COR-L47 (cell line): ENCODE results near the gene HEBP1.
"Not testable (repeated sequence)": the region's sequence is repeated elsewhere in the genome, so short reads cannot be mapped to it uniquely, and the experiment has no call there.

ENCODE experiments used
- DNase-seq: peaks from one replicate; lab custom pipeline; 2025; lab: John Stamatoyannopoulos, UW

The HEBP1 gene, protein sequence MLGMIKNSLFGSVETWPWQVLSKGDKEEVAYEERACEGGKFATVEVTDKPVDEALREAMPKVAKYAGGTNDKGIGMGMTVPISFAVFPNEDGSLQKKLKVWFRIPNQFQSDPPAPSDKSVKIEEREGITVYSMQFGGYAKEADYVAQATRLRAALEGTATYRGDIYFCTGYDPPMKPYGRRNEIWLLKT

DNA sequence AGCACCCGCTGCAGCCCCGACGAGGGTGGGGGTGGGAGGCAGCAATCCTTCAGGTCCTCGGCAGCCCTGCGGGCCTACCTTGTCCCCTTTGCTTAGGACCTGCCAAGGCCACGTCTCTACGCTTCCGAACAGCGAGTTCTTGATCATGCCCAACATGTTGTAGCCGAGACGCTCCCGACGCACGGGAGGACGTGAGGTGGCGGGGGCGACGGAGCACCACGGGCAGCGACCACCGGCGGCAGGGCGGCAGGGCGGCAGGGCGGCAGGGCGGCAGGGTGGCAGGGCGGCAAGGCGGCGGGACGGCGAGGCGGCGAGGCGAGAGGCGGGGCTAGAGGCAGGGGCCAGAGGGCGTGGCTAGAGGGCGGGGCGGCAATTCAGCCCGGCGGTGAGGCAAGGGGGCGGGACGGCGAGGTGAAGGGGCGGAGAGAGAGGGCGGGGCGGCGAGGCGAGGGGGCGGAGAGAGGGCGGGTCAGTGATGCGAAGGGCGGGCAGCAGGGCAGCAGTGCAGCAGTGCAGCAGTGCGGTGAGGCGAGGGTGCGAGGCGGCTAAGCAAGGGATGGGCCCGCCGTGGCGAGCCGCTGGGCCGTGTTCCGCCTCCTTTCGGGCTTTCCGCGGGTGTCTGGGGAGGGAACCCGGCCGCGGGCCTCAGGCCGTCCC lies at the start of gene HEBP1:
HEBP1 (minus strand) TSS at position 307 of the 657 bp plus-strand sequence; CDS start at position 156, 151 bp downstream.
- peak; percentile 38 for DNase-seq

DNA sequence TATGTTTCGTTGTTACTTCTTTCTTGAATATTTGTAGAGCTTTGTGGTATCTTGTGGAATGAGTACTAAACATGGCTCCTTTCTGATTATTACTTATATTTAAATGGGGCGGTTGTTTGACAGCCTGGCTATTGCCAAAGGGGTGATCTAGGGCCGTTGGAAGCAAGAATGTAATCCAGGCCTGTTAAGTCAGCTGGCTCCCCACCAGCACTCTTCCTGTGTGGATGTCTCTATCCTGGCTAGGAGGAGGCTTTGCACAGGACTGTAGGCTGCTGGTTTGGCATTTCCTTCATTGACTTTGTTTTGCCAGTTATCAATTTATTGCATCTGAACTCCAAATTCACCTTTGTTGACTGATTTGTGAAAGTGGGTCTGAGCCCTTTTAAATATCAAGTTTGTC lies 49.8 kb upstream of the HEBP1 start:
- no peak for DNase-seq

DNA sequence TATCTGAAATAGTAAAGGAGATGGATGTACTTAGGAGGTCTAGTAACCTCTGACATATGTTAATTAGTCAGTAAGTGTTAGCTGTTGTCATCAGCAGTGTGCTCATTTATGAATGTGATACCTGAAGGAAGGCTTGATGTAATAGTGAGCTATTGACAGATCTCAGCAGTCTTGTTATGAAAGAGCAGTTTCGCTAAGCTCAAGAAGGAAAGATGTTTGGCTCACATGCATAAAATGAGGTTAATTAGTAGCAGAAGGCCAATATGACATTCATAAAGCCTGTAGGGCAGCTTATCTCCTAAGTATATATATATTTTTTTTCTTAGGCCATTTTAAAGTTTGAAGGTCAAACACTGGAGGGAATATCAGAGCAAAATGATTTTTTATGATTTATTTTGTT lies 46.9 kb upstream of the HEBP1 start:
- no peak for DNase-seq

DNA sequence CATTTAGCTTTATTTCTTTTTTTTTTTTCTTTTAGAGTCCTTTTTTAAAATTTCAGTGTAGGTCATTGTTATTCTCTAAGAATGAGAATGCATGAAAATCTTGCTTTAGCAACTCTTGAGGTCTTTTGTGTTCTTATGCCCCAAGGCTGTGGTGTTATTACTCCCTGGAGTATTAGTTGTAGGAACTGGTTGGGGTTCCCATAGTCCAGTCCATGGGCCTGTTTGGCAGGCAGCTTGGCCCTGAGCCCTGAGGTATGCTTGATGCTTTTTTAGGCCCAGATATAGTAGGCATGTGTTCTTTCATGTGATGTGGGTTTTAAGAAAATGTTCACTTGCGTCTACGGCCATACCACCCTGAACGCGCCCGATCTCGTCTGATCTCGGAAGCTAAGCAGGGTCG lies 45.8 kb upstream of the HEBP1 start:
- no peak for DNase-seq

DNA sequence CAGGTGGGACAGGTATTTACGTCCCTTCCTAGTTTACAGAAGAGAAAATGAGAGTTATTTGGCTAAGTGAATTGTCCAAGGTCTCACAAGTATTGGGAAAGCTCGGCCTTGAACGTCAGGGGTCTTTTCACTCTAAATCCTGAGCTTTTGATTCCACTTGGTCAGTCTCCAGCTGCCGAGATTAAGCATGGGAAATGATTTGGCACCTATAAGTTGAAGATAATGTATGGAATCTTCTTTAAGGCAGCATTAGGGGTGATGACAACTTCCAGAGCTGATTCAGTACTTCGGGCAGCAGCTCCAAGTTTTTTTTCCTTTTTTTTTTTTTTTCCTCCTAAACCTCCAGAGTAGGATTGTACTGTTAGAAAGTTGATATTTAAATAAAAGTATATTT lies 44.8 kb upstream of the HEBP1 start:
- no peak for DNase-seq

DNA sequence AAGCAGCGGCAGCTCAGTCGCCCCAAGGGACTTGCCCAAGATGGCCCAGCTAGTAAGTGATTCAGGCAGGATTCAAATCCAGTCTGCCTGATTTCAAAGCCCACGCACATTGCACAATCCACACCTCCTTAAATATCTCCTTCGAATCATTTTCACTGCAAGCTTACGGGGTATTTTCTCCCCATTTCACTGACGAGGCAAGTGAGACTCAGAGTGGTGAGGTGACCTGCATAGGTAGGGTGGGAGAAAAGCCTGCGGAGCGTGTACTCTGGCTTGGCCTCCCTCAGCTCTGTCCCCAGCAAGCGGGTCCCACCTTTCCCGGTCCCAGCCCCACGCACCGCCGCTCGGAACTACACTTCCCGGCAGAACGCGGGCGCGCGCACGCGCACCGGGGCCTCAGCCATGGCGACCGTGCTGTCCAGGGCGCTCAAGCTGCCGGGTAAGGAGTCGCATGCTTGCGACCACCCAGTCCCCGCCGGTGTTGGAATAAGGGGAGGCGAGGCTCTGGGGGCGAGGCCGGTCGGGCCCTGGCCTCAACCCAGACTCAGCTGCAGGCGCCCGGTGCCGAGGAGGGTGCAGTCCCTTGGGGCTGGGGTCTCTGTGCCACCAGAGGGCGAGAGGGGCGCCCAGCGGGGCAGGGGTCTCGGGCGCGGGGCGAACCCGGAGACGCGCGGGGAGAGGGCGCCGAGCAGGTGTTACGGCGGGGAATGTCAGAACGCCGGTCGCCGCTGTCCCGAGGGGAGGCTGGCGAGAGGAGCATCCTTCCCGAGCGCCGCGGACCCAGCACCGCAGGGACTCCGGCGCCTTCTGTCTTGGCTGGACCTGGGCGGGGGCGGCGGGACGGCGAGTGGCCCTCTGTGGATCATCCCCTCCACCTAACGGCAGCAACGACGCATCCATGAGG lies 44.2 kb upstream of the HEBP1 start, which contains the start of gene FAM234B:
FAM234B (plus strand) TSS at position 380 of the 904 bp plus-strand sequence; CDS start at position 403, 23 bp downstream.
- DNase-seq = no peak

DNA sequence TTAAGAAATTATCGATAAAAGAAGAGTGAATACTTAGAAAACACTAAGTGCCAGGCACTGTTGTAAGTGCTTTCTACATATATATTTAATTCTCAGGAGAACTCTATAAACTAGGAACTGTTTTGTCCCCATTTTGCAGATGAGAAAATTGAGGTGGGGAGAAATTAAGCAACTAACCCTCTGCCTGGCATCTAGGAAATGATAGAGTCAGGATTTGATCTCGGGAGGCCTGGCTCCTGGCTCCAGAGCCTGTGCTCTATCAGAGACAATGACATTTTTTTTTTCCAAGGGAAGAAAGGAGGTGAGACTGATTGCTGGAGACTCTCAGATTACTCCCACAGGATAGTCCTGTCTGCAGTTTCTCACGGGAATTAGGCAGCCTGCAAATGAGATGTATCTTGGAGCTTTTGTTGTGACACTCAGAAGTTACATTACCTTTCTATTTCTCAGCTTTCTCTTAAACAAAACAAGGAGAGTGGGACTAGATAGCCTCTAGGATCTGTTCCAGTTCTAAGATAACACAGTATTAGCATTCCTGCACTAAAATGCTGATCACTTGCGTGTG lies 42.7 kb upstream of the HEBP1 start:
- DNase-seq = no peak

DNA sequence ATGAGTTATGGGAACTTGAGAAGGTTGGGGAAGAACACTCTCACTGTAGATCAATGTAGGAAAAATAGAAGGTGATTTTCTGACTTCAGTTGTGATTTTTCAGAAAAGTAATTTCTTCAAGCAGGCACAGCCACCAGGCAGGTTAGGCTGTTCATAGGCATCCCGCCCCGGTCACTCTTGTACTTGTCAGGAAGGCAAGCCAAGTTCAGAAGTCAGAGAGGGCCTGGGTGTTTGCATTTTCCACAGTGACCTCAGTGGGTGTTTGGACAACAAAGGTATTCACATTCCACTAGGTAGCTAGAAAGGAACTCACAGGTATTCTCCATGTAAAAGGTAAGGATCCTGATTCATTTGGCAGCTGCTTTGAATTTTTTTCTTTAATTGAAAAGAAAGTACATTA lies 41.2 kb upstream of the HEBP1 start:
- DNase-seq = no peak

DNA sequence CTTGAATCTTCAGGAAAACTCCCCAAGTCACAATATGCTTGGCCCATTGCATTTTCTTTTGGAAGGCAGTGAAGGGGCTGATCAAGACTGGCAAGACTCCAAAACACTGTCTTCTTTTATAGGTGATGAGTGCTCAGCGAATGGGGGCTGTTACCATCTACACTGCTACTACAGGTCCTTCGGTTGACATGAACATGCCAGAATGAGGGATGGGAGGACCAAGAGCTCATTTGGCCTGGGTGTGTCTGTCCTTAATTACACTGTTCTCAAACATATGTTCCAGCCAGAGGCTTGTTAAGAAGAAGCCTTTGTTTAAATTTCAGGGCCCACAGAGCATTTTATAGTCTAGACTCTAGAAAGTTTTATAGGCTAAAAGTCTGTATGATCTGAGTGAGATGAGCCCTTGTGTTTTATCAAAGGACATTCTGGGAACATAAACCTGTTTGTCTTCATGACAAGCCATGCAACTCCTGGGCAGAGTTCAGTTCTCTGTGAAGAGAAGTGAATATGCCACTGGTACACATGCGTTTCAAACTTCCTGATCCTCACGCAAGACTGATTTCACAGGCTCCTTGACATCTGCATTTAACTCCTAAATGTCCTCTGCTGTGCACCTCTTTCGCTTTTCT lies 39.4 kb upstream of the HEBP1 start:
- no peak for DNase-seq

DNA sequence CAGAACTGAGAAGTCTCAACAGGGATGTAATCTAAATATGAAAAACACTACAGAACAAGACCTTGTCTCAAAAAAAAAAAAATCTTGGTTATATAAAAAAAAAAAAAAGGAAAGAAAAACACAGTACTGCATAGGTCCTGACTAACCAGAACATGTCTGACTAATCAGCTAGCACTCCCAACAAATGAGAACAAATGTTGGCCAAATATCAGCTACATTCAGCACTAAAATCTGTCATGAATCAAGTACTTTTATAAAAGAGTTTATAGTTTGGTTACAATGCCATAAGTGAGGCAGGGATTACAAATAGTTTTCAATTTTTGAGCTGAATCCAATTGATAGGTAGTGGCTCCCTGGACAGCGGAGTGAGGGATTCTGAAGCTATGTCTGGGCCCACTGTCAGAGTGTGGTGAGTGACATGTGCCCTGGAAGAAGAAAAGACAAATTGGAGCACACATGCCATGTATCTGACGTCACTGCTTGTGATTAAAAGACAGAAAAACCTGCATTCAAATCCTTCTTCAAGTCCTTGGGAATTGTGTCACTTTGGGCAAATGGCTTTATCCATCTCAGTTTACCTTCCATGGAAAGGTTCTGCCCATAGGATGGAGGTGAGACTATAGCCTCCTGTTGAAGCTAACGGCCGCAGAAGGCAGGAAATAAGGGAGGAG lies 38.6 kb upstream of the HEBP1 start:
- no peak for DNase-seq

DNA sequence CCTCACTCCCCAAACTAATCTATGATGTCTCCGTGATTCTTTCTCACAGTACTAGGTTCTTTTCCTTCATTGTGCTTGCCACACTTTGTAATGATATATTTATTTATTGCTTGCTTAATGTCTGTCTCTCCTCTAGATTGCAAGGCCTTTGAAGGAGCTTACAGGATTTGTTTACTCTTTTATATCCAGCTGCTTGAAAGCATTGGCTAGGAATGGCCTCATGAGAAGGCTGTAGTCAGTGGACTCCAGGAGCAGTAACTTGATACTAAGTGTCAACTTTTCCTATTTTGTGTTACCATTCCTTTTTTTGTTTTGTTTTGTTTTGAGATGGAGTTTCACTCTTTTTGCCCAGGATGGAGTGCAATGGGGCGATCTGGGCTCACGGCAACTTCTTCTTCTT lies 36.8 kb upstream of the HEBP1 start:
- DNase-seq = no peak

DNA sequence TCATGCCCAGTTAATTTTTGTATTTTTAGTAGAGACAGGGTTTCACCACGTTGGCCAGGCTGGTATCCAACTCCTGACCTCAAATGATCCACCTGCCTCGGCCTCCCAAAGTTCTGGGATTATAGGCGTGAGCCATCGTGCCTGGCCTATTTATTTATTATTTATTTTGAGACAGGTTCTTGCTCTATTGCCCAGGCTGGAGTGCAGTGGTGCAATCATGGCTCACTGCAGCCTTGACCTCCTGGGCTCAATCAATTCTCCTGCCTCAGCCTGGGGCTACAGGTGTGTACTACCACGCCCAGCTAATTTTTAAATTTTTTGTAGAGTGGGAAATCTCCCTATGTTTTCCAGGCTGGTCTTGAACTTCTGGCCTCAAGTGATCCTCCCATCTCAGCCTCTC lies 35.3 kb upstream of the HEBP1 start:
- not testable (repeated sequence) for DNase-seq

DNA sequence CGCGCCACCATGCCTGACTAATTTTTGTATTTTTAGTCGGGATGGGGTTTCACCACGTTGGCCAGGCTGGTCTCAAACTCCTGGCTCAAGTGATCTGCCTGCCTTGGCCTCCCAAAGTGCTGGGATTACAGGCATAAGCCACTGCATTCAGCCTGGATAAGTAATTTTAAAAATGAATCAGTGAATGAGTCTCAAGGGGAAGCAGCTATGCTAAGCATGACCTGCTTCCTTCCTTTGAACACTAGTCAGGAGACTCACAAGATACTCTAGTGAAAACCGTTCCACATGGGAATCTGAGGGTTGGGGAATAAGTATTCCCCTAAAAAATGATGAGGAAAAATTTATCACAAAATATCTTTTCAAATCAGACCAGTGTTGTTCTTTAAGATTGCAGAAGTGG lies 33.4 kb upstream of the HEBP1 start:
- no peak for DNase-seq

DNA sequence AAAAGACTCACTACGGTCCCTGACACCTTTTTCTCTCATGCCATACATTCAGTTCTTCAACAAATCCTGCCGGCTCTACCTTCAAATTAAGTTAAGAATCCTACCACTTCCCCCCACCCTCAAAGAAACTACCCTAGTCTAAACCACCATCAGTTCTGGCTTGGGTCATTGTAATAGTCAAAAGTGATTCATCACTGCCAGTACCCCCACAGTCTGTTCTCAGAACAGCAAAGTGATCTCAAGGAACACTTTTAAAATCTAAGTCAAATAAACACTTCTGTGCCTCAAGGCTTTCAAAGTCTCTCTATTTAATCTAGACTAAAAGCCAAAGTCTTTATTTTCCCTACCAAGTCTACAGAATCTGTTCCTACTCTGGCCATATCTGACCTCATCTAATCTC lies 32.1 kb upstream of the HEBP1 start:
- no peak for DNase-seq

DNA sequence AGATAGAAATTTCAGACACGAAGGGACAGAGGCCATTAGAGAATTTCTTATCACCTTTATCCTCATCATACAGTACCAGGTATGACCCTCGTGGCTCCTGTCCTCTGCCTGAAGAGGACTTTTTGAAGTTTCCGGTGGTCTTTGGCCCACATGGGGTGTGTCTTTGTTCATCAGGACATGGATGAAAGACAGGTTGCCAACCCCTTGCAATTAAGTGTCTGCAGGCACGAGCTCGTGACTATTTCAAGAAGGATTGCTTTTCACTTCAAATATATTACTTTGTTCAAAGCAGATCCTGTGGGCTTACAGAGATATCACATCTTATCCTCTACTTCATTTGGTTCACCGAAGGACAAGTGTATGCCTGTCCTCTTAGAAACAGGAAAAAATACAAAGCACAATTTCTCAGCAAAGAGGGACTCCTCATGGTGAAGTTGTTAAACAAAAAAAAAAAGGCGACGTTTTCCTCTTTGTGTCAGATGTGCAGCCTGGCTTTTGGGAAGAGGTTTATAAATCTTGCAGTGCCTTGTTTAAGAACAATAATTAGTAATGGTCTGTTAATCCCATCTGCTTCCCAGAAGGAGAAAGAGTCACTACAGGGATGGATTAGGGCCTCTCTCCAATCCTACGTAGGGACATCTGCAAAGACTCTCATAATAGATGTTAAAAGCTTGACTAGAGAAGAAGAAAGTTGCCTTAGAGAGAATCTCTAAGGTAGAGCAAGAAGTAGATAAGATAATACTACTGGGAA lies 30.7 kb upstream of the HEBP1 start:
- no peak for DNase-seq

DNA sequence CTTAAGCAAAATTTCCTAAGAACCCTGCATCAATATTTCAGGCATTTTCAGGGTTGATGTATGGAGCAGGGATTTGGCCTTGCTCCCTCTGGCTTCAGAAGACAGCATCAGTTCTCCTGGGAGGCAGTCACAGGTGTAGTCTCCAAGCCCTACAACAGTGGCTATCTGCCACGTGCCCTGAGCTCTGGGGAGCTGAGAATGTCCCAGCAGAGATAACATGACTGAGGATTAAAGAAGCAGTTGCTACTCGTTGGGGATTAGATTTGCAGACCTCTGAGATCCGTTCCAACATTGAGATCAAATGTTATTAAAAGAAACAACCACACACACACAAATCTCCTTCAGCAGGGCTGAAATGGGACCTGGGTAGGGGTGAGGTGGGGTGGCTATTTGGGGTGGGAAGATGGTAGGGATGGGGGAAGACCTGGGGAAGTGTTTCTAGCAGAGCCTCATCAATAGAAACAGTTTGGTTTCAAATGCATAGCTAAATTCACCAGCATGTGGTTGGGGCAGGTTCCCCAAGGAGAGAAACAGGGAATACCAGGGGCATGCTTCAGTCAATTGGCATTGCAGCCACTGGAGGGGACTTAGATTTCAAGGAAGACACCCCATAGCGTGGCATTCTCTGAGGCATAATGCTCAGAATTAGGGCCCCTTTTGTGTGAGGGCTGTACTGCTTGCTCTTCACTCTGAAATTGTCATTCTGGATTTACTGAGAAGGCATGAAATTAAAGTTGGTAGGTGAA lies 28.9 kb upstream of the HEBP1 start:
- no peak for DNase-seq

DNA sequence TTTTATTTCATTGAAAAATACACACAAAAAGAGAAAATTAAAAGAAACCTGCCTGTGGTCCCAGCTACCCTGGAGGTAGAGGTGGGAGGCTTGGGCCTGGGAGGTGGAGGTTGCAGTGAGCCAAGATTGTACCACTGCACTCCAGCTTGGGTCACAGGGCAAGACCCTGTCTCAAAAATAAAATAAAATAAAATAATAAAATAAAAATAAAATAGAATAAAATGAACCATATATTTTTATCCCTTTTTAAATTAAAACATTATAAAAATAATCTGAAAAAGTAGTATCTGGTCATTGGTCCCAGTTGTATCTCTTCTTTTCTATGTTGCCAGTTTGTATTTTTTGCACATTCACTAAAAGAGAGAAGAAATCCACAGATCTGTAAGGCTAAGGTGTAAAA lies 27.4 kb upstream of the HEBP1 start:
- no peak for DNase-seq

DNA sequence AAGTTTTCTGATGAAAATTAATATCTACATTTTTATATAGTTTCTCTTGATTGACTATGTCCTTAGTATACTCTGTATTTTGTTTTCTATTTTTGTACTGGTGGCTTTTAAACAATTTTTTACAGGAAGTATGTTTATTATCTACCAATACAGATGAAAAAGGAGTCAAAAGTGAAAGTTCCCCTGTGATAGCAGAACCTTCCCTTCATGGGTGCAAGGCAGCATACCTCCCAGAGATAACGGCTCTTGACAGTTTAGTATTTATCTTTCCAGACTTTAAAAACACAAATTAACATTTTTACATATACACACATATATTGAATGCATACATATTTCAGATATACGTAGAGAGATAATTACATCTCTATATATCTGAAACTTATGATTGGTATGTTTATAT lies 27.0 kb upstream of the HEBP1 start:
- no peak for DNase-seq

DNA sequence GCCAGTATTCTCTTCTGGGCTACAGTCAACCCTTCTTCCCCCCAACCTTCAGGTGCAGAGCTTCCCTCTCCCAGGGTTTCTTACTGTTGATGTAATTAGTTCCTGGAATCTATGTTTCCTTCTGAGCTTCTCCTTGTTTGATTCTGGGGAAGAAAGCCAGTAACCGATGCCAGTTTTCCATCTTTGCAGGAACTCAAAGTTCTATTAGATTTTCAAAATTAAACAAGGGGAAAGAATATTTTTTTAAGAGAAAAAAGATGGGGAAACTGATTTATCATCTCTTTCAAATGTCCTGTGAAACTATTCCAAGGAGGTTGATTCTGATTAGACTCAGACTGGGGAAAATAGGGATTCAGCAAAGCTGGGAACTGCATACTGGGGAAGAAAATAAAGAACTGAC lies 26.2 kb upstream of the HEBP1 start:
- no peak for DNase-seq

DNA sequence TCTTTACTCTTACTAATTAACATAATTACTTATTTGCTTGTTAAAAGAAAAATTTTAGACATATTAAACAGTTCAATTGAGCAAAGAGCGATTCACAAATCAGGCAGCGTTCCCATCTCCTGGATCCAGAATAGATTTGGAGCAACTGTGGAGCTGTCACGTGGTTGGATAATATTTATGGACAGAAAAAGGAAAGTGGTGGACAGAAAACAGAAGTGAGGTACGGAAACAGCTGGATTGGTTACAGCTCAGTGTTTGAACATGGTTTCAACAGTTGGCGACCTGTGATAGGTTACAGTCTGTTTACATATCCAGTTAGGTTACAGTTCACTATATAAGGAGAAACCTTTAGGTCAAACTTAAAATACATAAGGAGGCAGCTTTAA lies 24.5 kb upstream of the HEBP1 start:
- DNase-seq = no peak
